CD4-positive, alpha-beta memory T cell (primary cell): ENCODE data around the gene LOC101059915.

ENCODE experiments used
- CTCF ChIA-PET: fragments of 350-600 bp; sonication (Branson Sonifier 250); formaldehyde crosslinking; loops from one replicate; lab custom pipeline; 2021; ENCODE audit warnings: inconsistent platforms; ENCODE audit not compliant: partially characterized antibody; lab: Charles Lee
- POLR2A ChIA-PET: fragments of 350-600 bp; sonication (Branson Sonifier 250); formaldehyde crosslinking; loops from one replicate; lab custom pipeline; 2021; ENCODE audit not compliant: partially characterized antibody; lab: Charles Lee
- DNase-seq, 5 donors: peaks; one replicate each; pipeline versions ENCODE4 v3.0.0 to v3.0.0-alpha.2; 2020 to 2022; ENCODE audit warnings: mixed read lengths in 1 of 5
- H3K27ac ChIP-seq: one replicate; pipeline ENCODE4 v1.7.0; 2013; ENCODE audit warnings: low read depth, low read length
- H3K27me3 ChIP-seq: 2 replicates; pipeline ENCODE4 v1.7.0; 2013; ENCODE audit warnings: mild to moderate bottlenecking, low read length, moderate library complexity; ENCODE audit not compliant: insufficient read depth
- H3K36me3 ChIP-seq: 2 replicates; pipeline ENCODE4 v1.7.0; 2013; ENCODE audit warnings: mild to moderate bottlenecking, low read length, moderate library complexity; ENCODE audit not compliant: insufficient read depth
- H3K4me1 ChIP-seq: 2 replicates; pipeline ENCODE4 v1.7.0; 2013; ENCODE audit warnings: mild to moderate bottlenecking, low read length, moderate library complexity; ENCODE audit not compliant: insufficient read depth
- H3K4me3 ChIP-seq, 2 donors: one replicate each; pipeline ENCODE4 v1.7.0; 2013; ENCODE audit warnings: low read length in 2 of 2, mild to moderate bottlenecking in 1 of 2
- H3K9me3 ChIP-seq, 2 donors: one replicate each; pipeline ENCODE4 v1.7.0; 2013; ENCODE audit warnings: low read length in 2 of 2, control low read depth in 1 of 2; ENCODE audit not compliant: control insufficient read depth in 1 of 2
- H3K27ac Mint-ChIP-seq, 7 donors: one replicate each; pipeline ENCODE4 v1.8.0; 2020 to 2021; ENCODE audit warnings: mixed read lengths in 7 of 7, mild to moderate bottlenecking in 6 of 7, inconsistent platforms in 3 of 7, moderate library complexity in 3 of 7
- H3K27me3 Mint-ChIP-seq, 2 donors: one replicate each; pipeline ENCODE4 v1.8.0; 2020 to 2021; ENCODE audit warnings: mixed read lengths in 2 of 2
- H3K36me3 Mint-ChIP-seq, 2 donors: one replicate each; pipeline ENCODE4 v1.8.0; 2020 to 2021; ENCODE audit warnings: mixed read lengths in 2 of 2, inconsistent platforms in 1 of 2, mild to moderate bottlenecking in 1 of 2
- H3K4me1 Mint-ChIP-seq, 4 donors: one replicate each; pipeline ENCODE4 v1.8.0; 2020 to 2021; ENCODE audit warnings: mixed read lengths in 4 of 4, mild to moderate bottlenecking in 1 of 4
- H3K4me3 Mint-ChIP-seq, 8 donors: one replicate each; pipeline ENCODE4 v1.8.0; 2020 to 2021; ENCODE audit warnings: mixed read lengths in 8 of 8, mild to moderate bottlenecking in 7 of 8, moderate library complexity in 6 of 8, inconsistent platforms in 3 of 8
- H3K9me3 Mint-ChIP-seq, 8 donors: one replicate each; pipeline ENCODE4 v1.8.0; 2020 to 2021; ENCODE audit warnings: mixed read lengths in 8 of 8, mild to moderate bottlenecking in 5 of 8, inconsistent platforms in 3 of 8, moderate library complexity in 1 of 8
- intact Hi-C: fragments of 100-400 bp; cut with micrococcal nuclease; formaldehyde crosslinking; loops from one replicate; pipeline ENCODE4 v1.15.1; 2023

Gene LOC101059915

GRCh38 chrX:71621603-71622002 lies 45.7 kb upstream of the LOC101059915 start:
- H3K27ac ChIP-seq = peak overlapping the region; percentile 75
- POLR2A ChIA-PET = interaction anchor here (0.6 to 5.5 kb wide), 8 partner anchors 13 to 88 kb away, joined by 3 to 60 read pairs (median 6); partner anchors contain the start of gene OGT

GRCh38 chrX:71622032-71622575 lies 45.2 kb upstream of the LOC101059915 start:
- Histone ChIP-seq H3K4me3 (no peak overlapping the region), H3K27ac (peak overlapping the region; percentile 75), H3K4me1 (peaks cover 85% of the 10 kb centered on the region), H3K27me3 (no peaks in the 10 kb centered on the region), H3K36me3 (no peaks in the 10 kb centered on the region), H3K9me3 (no peaks in the 10 kb centered on the region)
- H3K4me1 Mint-ChIP-seq = peaks cover 27 to 80% (median 65%) of the 10 kb centered on the region in 4 donors
- ChIA-PET POLR2A (interaction anchor here (0.6 to 5.5 kb wide), 14 partner anchors 7 to 504 kb away, joined by 3 to 60 read pairs (median 5); partner anchors contain the start of genes MED12, OGT and TAF1), CTCF (interaction anchor here (1.5 to 2.2 kb wide), 8 partner anchors 11 to 30 kb away, joined by 5 to 8 read pairs (median 5); no protein-coding TSS in a partner anchor)
- peaks cover 0 to 5% (median 0%) of the 10 kb centered on the region in 8 donors for H3K9me3 Mint-ChIP-seq
- peaks cover 0 to 2% of the 10 kb centered on the region in 2 donors for H3K27me3 Mint-ChIP-seq
- DNase-seq = no peak
- H3K36me3 Mint-ChIP-seq = peaks cover under 1 to 18% of the 10 kb centered on the region in 2 donors
- intact Hi-C loops = loop anchor here (1.0 to 2.0 kb wide), 3 partner anchors 15 to 88 kb away; no protein-coding TSS in a partner anchor
- peak overlapping the region; percentile 91 to 97 (median 96) for H3K27ac Mint-ChIP-seq
- H3K4me3 Mint-ChIP-seq = peak overlapping the region; percentile 47 to 87 (median 77)

More at GRCh38 chrX:71621603-71622002, 45.7 kb upstream of the LOC101059915 start:
- Mint-ChIP-seq H3K36me3 (peaks cover 5 to 22% of the 10 kb centered on the region in 2 donors), H3K4me1 (peaks cover 27 to 85% (median 68%) of the 10 kb centered on the region in 4 donors), H3K9me3 (peaks cover 0 to 7% (median 0%) of the 10 kb centered on the region in 8 donors), H3K27ac (peak overlapping the region; percentile 91 to 97 (median 96)), H3K27me3 (peaks cover 0 to 2% of the 10 kb centered on the region in 2 donors), H3K4me3 (peak overlapping the region in 5 of 8 donors; percentile 47 to 87 (median 74))
- intact Hi-C loops = loop anchor here (1.0 to 2.0 kb wide), 3 partner anchors 15 to 87 kb away; no protein-coding TSS in a partner anchor
- H3K9me3 ChIP-seq = no peaks in the 10 kb centered on the region
- H3K36me3 ChIP-seq = no peaks in the 10 kb centered on the region
- H3K4me3 ChIP-seq = no peak overlapping the region
- H3K4me1 ChIP-seq = peaks cover 80% of the 10 kb centered on the region
- DNase-seq = no peak
- H3K27me3 ChIP-seq = no peaks in the 10 kb centered on the region
- CTCF ChIA-PET = interaction anchor here (1.5 to 2.2 kb wide), 5 partner anchors 10 to 29 kb away, joined by 5 to 8 read pairs (median 5); no protein-coding TSS in a partner anchor

- CTCF ChIA-PET = interaction anchor here (0.8 to 2.2 kb wide), 12 partner anchors 11 to 88 kb away, joined by 3 to 8 read pairs (median 5); no protein-coding TSS in a partner anchor
- Histone ChIP-seq H3K4me3 (peak overlapping the region in 1 of 2 donors; percentile 28), H3K27me3 (no peaks in the 10 kb centered on the region), H3K9me3 (no peaks in the 10 kb centered on the region), H3K27ac (peak overlapping the region; percentile 75), H3K4me1 (peaks cover 82% of the 10 kb centered on the region), H3K36me3 (no peaks in the 10 kb centered on the region)
- intact Hi-C loops = loop anchor here (1.0 to 2.0 kb wide), 3 partner anchors 14 to 89 kb away; no protein-coding TSS in a partner anchor
- H3K27ac Mint-ChIP-seq = peak overlapping the region; percentile 91 to 97 (median 96)
- peaks cover 27 to 73% (median 61%) of the 10 kb centered on the region in 4 donors for H3K4me1 Mint-ChIP-seq
- peak; percentile 81 to 89 (median 82) for DNase-seq
- H3K36me3 Mint-ChIP-seq = peaks cover 0 to 13% of the 10 kb centered on the region in 2 donors
- peak overlapping the region; percentile 69 to 87 (median 80) for H3K4me3 Mint-ChIP-seq
- POLR2A ChIA-PET = interaction anchor here (0.8 to 5.5 kb wide), 15 partner anchors 8 to 504 kb away, joined by 3 to 60 read pairs (median 4); partner anchors contain the start of genes MED12, OGT and TAF1
- peaks cover 0 to 2% (median 0%) of the 10 kb centered on the region in 8 donors for H3K9me3 Mint-ChIP-seq
- H3K27me3 Mint-ChIP-seq = peaks cover 0 to 2% of the 10 kb centered on the region in 2 donors
Observed at GRCh38 chrX:71622576-71623450, 44.5 kb upstream of the LOC101059915 start.

- ChIA-PET POLR2A (interaction anchor here (1.1 to 5.5 kb wide), 6 partner anchors 9 to 91 kb away, joined by 4 to 60 read pairs (median 6); partner anchors contain the start of gene OGT), CTCF (interaction anchor here (0.8 to 2.2 kb wide), 7 partner anchors 13 to 89 kb away, joined by 3 to 8 read pairs (median 5); no protein-coding TSS in a partner anchor)
- Mint-ChIP-seq H3K9me3 (peaks cover 0 to 2% (median 0%) of the 10 kb centered on the region in 8 donors), H3K4me1 (peaks cover 22 to 64% (median 53%) of the 10 kb centered on the region in 4 donors), H3K4me3 (peak overlapping the region in 7 of 8 donors; percentile 27 to 83 (median 79)), H3K36me3 (peaks cover 0 to 5% of the 10 kb centered on the region in 2 donors), H3K27ac (peak overlapping the region; percentile 91 to 97 (median 96)), H3K27me3 (peaks cover 0 to 2% of the 10 kb centered on the region in 2 donors)
- Histone ChIP-seq H3K36me3 (no peaks in the 10 kb centered on the region), H3K4me3 (no peak overlapping the region), H3K27me3 (no peaks in the 10 kb centered on the region), H3K27ac (peak overlapping the region; percentile 75), H3K9me3 (no peaks in the 10 kb centered on the region), H3K4me1 (peaks cover 78% of the 10 kb centered on the region)
- intact Hi-C loops = loop anchor here (2.0 kb wide), 2 partner anchors 13 to 17 kb away; no protein-coding TSS in a partner anchor
- DNase-seq = peak in 2 of 5 donors; percentile 23 to 63
Observed at GRCh38 chrX:71623714-71624113, 43.6 kb upstream of the LOC101059915 start.

- no peak overlapping the region for H3K27ac ChIP-seq
- Mint-ChIP-seq H3K27ac (peak overlapping the region in 1 of 7 donors; percentile 55), H3K9me3 (peaks cover 0 to 2% (median 0%) of the 10 kb centered on the region in 8 donors), H3K4me1 (peaks cover 20 to 57% (median 36%) of the 10 kb centered on the region in 4 donors), H3K27me3 (peaks cover 0 to 2% of the 10 kb centered on the region in 2 donors), H3K36me3 (peaks cover 0 to 3% of the 10 kb centered on the region in 2 donors), H3K4me3 (peak overlapping the region in 1 of 8 donors; percentile 31)
- H3K9me3 ChIP-seq = no peaks in the 10 kb centered on the region
- H3K4me3 ChIP-seq = no peak overlapping the region
- intact Hi-C loops = no loop called here
- no peaks in the 10 kb centered on the region for H3K27me3 ChIP-seq
- H3K4me1 ChIP-seq = peaks cover 69% of the 10 kb centered on the region
- no peak for DNase-seq
- POLR2A ChIA-PET = interaction anchor here (0.7 to 5.5 kb wide), 2 partner anchors 11 to 429 kb away, joined by 3 to 60 read pairs; no protein-coding TSS in a partner anchor
- CTCF ChIA-PET = interaction anchor here (1.2 kb wide), 1 partner anchor 27 kb away, joined by 3 read pairs; no protein-coding TSS in a partner anchor
- H3K36me3 ChIP-seq = no peaks in the 10 kb centered on the region
Observed at GRCh38 chrX:71625471-71625870, 41.9 kb upstream of the LOC101059915 start.

- Mint-ChIP-seq H3K4me1 (peaks cover 18 to 47% (median 28%) of the 10 kb centered on the region in 4 donors), H3K36me3 (peaks cover 0 to 3% of the 10 kb centered on the region in 2 donors), H3K9me3 (peaks cover 0 to 2% (median 0%) of the 10 kb centered on the region in 8 donors), H3K27ac (no peak overlapping the region), H3K27me3 (peaks cover 0 to 2% of the 10 kb centered on the region in 2 donors), H3K4me3 (no peak overlapping the region)
- Histone ChIP-seq H3K27ac (no peak overlapping the region), H3K36me3 (no peaks in the 10 kb centered on the region), H3K9me3 (no peaks in the 10 kb centered on the region), H3K4me1 (peaks cover 60% of the 10 kb centered on the region), H3K4me3 (no peak overlapping the region), H3K27me3 (no peaks in the 10 kb centered on the region)
- ChIA-PET POLR2A (interaction anchor here (1.0 kb wide), 1 partner anchor 10 kb away, joined by 4 read pairs; no protein-coding TSS in a partner anchor), CTCF (interaction anchor here (0.6 kb wide), 1 partner anchor 10 kb away, joined by 3 read pairs; no protein-coding TSS in a partner anchor)
- intact Hi-C loops = no loop called here
- no peak for DNase-seq
Observed at GRCh38 chrX:71626576-71626975, 40.8 kb upstream of the LOC101059915 start.
